Measurements from ENCODE around the gene CNMD.

- no peak for TF ChIP-seq POLR2A (IDR thresholded peaks at IDR 0.05; ENCODE audit: extremely low read depth, insufficient read length)
- TF ChIP-seq CTCF (IDR thresholded peaks at IDR 0.05; ENCODE audit: low read depth, low read length), result no peak
Measured at GRCh38 chr13:52780611-52781010, 41.0 kb upstream of the CNMD start.
